ENCODE data around the gene MKNK2.
A peak's percentile ranks its signal among the peaks of the same experiment; 100 is the strongest.

Gene MKNK2

GRCh38 chr19:2021453-2022140 lies 29.4 kb downstream of the MKNK2 start:
- DNase-seq = no peak

- no peak for DNase-seq
Measured at GRCh38 chr19:2018752-2019151, 32.3 kb downstream of the MKNK2 start.

- peak; percentile 10 to 43 for DNase-seq
Measured at GRCh38 chr19:2016041-2016807, 34.8 kb downstream of the MKNK2 start.

- DNase-seq = peak in 1 of 2 experiments; percentile 11
Measured at GRCh38 chr19:2015608-2015950, 35.5 kb downstream of the MKNK2 start, which contains the start of gene BTBD2. Gene BTBD2 (minus strand): TSS chr19:2015714. CDS start chr19:2015703, 11 bp downstream.

- peak in 1 of 2 experiments; percentile 7 for DNase-seq
Measured at GRCh38 chr19:2014731-2015607, 36.1 kb downstream of the MKNK2 start.

- DNase-seq = no peak
Measured at GRCh38 chr19:2014131-2014571, 36.9 kb downstream of the MKNK2 start.

- no peak for DNase-seq
Measured at GRCh38 chr19:2013683-2013961, 37.4 kb downstream of the MKNK2 start.

- no peak for DNase-seq
Measured at GRCh38 chr19:2012941-2013682, 37.9 kb downstream of the MKNK2 start.

GRCh38 chr19:2011169-2011568 lies 39.9 kb downstream of the MKNK2 start:
- DNase-seq = no peak

- no peak for DNase-seq
Measured at GRCh38 chr19:2010135-2010668, 40.8 kb downstream of the MKNK2 start.

GRCh38 chr19:2003874-2004273 lies 47.2 kb downstream of the MKNK2 start:
- no peak for DNase-seq

GRCh38 chr19:1999856-2000515 lies 51.1 kb downstream of the MKNK2 start:
- DNase-seq = no peak

- DNase-seq = no peak
Measured at GRCh38 chr19:1998712-1999708, 52.0 kb downstream of the MKNK2 start.

- no peak for DNase-seq
Measured at GRCh38 chr19:1997353-1998233, 53.5 kb downstream of the MKNK2 start.

- no peak for DNase-seq
Measured at GRCh38 chr19:1992759-1993260, 58.2 kb downstream of the MKNK2 start.

- no peak for DNase-seq
Measured at GRCh38 chr19:1991018-1991913, 59.8 kb downstream of the MKNK2 start.

- DNase-seq = no peak
Measured at GRCh38 chr19:1990230-1991017, 60.6 kb downstream of the MKNK2 start.

Measured in Kasumi-1 (cell line).